SK-N-SH (cell line): Measurements from ENCODE around the gene ATP7B. TPM values are rescaled to one million over a fixed set of nuclear protein-coding genes. Genes with fewer than 3 reads are reported as not detected.

ENCODE experiments used
- CTCF ChIA-PET: fragments of 300-600, 350-600 bp; formaldehyde crosslinking; extraction: SDS; loops from one replicate; lab custom pipeline; 2021; lab: Yijun Ruan, JAX
- POLR2A ChIA-PET: fragments of 350-600 bp; sonication (Branson Sonifier 250); formaldehyde crosslinking; extraction: SDS; loops from one replicate; lab custom pipeline; 2020; ENCODE audit warnings: antibody characterized with exemption, inconsistent platforms; lab: Yijun Ruan, JAX
- DNase-seq: peaks from one replicate; pipeline ENCODE4 v3.0.0; 2012
- H2AFZ ChIP-seq: fragments of 200-600 bp; sonication (generic); 2 replicates; pipeline ENCODE4 v1.8.1; 2016; ENCODE audit warnings: antibody characterized with exemption, mild to moderate bottlenecking, low read depth
- H3F3A ChIP-seq: fragments of 200-600 bp; sonication (generic); replicated peaks from 2 replicates; pipeline ENCODE3; 2016; ENCODE audit warnings: antibody characterized with exemption, mild to moderate bottlenecking; ENCODE audit not compliant: insufficient read depth
- H3K27ac ChIP-seq, 2 experiments: fragments of 200-500 bp in 1 of 2; fragments of 200-600 bp in 1 of 2; sonication (Bioruptor generic) in 1 of 2; sonication (generic), shearing (Covaris generic) in 1 of 2; 2 replicates each; pipeline versions ENCODE4 v1.5.1 to v1.6.1; 2014 to 2016; ENCODE audit warnings: low read depth in 2 of 2, inconsistent platforms in 1 of 2, low read length in 1 of 2, mild to moderate bottlenecking in 1 of 2, mixed read lengths in 1 of 2
- H3K27me3 ChIP-seq: fragments of 200-600 bp; sonication (generic), shearing (Covaris generic); 2 replicates; pipeline ENCODE4 v1.6.1; 2016; ENCODE audit warnings: mixed run types; ENCODE audit not compliant: insufficient read depth
- H3K36me3 ChIP-seq, 2 experiments: fragments of 200-500 bp in 1 of 2; fragments of 200-600 bp in 1 of 2; sonication (Bioruptor generic) in 1 of 2; sonication (generic) in 1 of 2; replicated peaks in 1 of 2; 2 replicates each; pipeline versions ENCODE3 to v1.5.1; 2014 to 2016; ENCODE audit warnings: low read length in 1 of 2, mild to moderate bottlenecking in 1 of 2; ENCODE audit not compliant: insufficient read depth in 2 of 2, control insufficient read depth in 1 of 2
- H3K4me1 ChIP-seq, 2 experiments: fragments of 200-500 bp in 1 of 2; fragments of 200-600 bp in 1 of 2; sonication (Bioruptor generic) in 1 of 2; sonication (generic), shearing (Covaris generic) in 1 of 2; 2 replicates each; pipeline versions ENCODE4 v1.5.1 to v1.6.1; 2014 to 2016; ENCODE audit warnings: low read depth in 1 of 2, low read length in 1 of 2, mixed run types in 1 of 2; ENCODE audit not compliant: insufficient read depth in 2 of 2, control insufficient read depth in 1 of 2
- H3K4me2 ChIP-seq: fragments of 200-600 bp; sonication (generic), shearing (Covaris generic); 2 replicates; pipeline ENCODE4 v1.6.1; 2017; ENCODE audit warnings: mixed run types
- H3K4me3 ChIP-seq, 2 experiments: fragments of 200-500 bp in 1 of 2; fragments of 200-600 bp in 1 of 2; sonication (Bioruptor generic) in 1 of 2; sonication (generic), shearing (Covaris generic) in 1 of 2; 2 replicates each; pipeline versions ENCODE4 v1.5.1 to v1.8.1; 2014 to 2016; ENCODE audit warnings: low read depth in 2 of 2, inconsistent platforms in 1 of 2, low read length in 1 of 2, mild to moderate bottlenecking in 1 of 2, mixed read lengths in 1 of 2, moderate library complexity in 1 of 2
- H3K79me2 ChIP-seq: fragments of 200-600 bp; sonication (generic); 2 replicates; pipeline ENCODE4 v1.8.1; 2017; ENCODE audit warnings: mild to moderate bottlenecking; ENCODE audit not compliant: insufficient read depth
- H3K9ac ChIP-seq: fragments of 200-600 bp; sonication (generic); 2 replicates; pipeline ENCODE4 v1.6.1; 2017; ENCODE audit warnings: mixed run types
- H3K9me2 ChIP-seq: fragments of 200-600 bp; sonication (generic); 2 replicates; pipeline ENCODE4 v1.6.1; 2017; ENCODE audit warnings: mixed run types
- H3K9me3 ChIP-seq: fragments of 200-600 bp; sonication (generic); 2 replicates; pipeline ENCODE4 v1.6.1; 2017; ENCODE audit warnings: mixed run types, mild to moderate bottlenecking, moderate library complexity
- H4K20me1 ChIP-seq: fragments of 200-600 bp; sonication (generic); 2 replicates; pipeline ENCODE4 v1.6.1; 2017; ENCODE audit warnings: mild to moderate bottlenecking, mixed run types; ENCODE audit not compliant: insufficient read depth
- CHD2 ChIP-seq: fragments of 150-350 bp; IDR thresholded peaks from 2 replicates; pipeline ENCODE4 v1.6.1; 2018; ENCODE audit warnings: low read length; ENCODE audit not compliant: partially characterized antibody
- ELF1 ChIP-seq: IDR thresholded peaks from 2 replicates; pipeline ENCODE4 v1.4.0; 2012
- FOXJ3 ChIP-seq: sonication (generic); formaldehyde crosslinking; IDR thresholded peaks from 2 replicates; pipeline ENCODE4 v1.5.1; 2020; ENCODE audit warnings: mild to moderate bottlenecking, missing genetic modification reagents
- GATA2 ChIP-seq: sonication (generic); formaldehyde crosslinking; IDR thresholded peaks from 2 replicates; pipeline ENCODE4 v1.5.0; 2020; ENCODE audit warnings: mild to moderate bottlenecking, missing genetic modification reagents
- JUND ChIP-seq: IDR thresholded peaks from 2 replicates; pipeline ENCODE4 v1.4.0; 2012
- REST ChIP-seq: IDR thresholded peaks from 2 replicates; pipeline ENCODE4 v1.6.1; 2012; ENCODE audit warnings: mild to moderate bottlenecking, low read depth, low read length, moderate library complexity
- RFX5 ChIP-seq: IDR thresholded peaks from 2 replicates; pipeline ENCODE4 v1.6.1; 2012; ENCODE audit warnings: mild to moderate bottlenecking, improper control_type of control experiment, low read length
- RXRA ChIP-seq: IDR thresholded peaks from 2 replicates; pipeline ENCODE4 v1.4.0; 2012; ENCODE audit warnings: low read depth, mild to moderate bottlenecking, borderline replicate concordance
- SIN3A ChIP-seq: IDR thresholded peaks from 2 replicates; pipeline ENCODE4 v1.6.1; 2012; ENCODE audit warnings: low read depth, mild to moderate bottlenecking, low read length, moderate library complexity, borderline replicate concordance
- TAF1 ChIP-seq: IDR thresholded peaks from 2 replicates; pipeline ENCODE4 v1.6.1; 2012; ENCODE audit warnings: low read depth, mild to moderate bottlenecking, low read length, moderate library complexity, borderline replicate concordance
- TCF12 ChIP-seq: IDR thresholded peaks from 2 replicates; pipeline ENCODE4 v1.4.0; 2012
- WGBS: methylation state at CpG from one replicate; pipeline ENCODE4 v1.1.6; 2017; ENCODE audit warnings: low lambda C conversion rate; 5-methylcytosine and 5-hydroxymethylcytosine counted together
- polyA plus RNA-seq, 3 experiments: library from polyadenylated mRNA; depleted of rRNA; stranded (reverse); fragments of >200 nt; gene quantifications; 2 replicates each; pipeline ENCODE4 v1.2.3, GENCODE V29; 2012
- TF ChIP-seq, protein P1 (sequence below): IDR thresholded peaks from 2 replicates; pipeline ENCODE4; 2012

Gene ATP7B
- polyA plus RNA-seq, 1 of the 3 experiments (the other 2 are of a cell fraction): 4.4 TPM

GRCh38 chr13:52036037-52036436, 24.8 kb upstream of the ATP7B start:
- TF ChIP-seq, protein P1, sequence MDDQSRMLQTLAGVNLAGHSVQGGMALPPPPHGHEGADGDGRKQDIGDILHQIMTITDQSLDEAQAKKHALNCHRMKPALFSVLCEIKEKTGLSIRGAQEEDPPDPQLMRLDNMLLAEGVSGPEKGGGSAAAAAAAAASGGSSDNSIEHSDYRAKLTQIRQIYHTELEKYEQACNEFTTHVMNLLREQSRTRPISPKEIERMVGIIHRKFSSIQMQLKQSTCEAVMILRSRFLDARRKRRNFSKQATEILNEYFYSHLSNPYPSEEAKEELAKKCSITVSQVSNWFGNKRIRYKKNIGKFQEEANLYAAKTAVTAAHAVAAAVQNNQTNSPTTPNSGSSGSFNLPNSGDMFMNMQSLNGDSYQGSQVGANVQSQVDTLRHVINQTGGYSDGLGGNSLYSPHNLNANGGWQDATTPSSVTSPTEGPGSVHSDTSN: no peak
- TF ChIP-seq SIN3A (no peak), FOXJ3 (CRISPR knock-in tag) (no peak), TCF12 (no peak), RFX5 (no peak), ELF1 (no peak), TAF1 (no peak), GATA2 (CRISPR knock-in tag) (no peak), CHD2 (no peak), JUND (no peak), REST (no peak)
- no peak overlapping the region for H2AFZ ChIP-seq
- CTCF ChIA-PET: interaction anchor here (0.6 kb wide), 1 partner anchor 127 kb away, joined by 3 read pairs; no protein-coding TSS in a partner anchor

GRCh38 chr13:52034616-52035226, 23.5 kb upstream of the ATP7B start:
- CTCF ChIA-PET: interaction anchor here (0.6 to 0.9 kb wide), 2 partner anchors 33 to 93 kb away, joined by 3 to 4 read pairs; no protein-coding TSS in a partner anchor

More at GRCh38 chr13:52036037-52036436, 24.8 kb upstream of the ATP7B start:
- H3K27ac ChIP-seq: no peak overlapping the region
- H3K4me2 ChIP-seq: no peak overlapping the region
- WGBS: 90% methylated on average over 1 of the region's 1 CpG
- H3K27me3 ChIP-seq: no peaks in the 10 kb centered on the region
- no peak for DNase-seq
- H3K9me3 ChIP-seq: no peaks in the 10 kb centered on the region
- H3K4me3 ChIP-seq: no peak overlapping the region
- H4K20me1 ChIP-seq: no peaks in the 10 kb centered on the region
- no peaks in the 10 kb centered on the region for H3F3A ChIP-seq
- H3K9me2 ChIP-seq: no peaks in the 10 kb centered on the region
- no peaks in the 10 kb centered on the region for H3K79me2 ChIP-seq
- H3K9ac ChIP-seq: no peak overlapping the region
- POLR2A ChIA-PET: no interaction called here
- H3K36me3 ChIP-seq: no peaks in the 10 kb centered on the region
- H3K4me1 ChIP-seq: no peaks in the 10 kb centered on the region

More at GRCh38 chr13:52034616-52035226, 23.5 kb upstream of the ATP7B start:
- no peak overlapping the region for H2AFZ ChIP-seq
- no peak overlapping the region for H3K4me3 ChIP-seq
- 74% methylated on average over 5 of the region's 5 CpGs for WGBS
- no peaks in the 10 kb centered on the region for H4K20me1 ChIP-seq
- H3K9me3 ChIP-seq: no peaks in the 10 kb centered on the region
- H3K36me3 ChIP-seq: no peaks in the 10 kb centered on the region
- H3K79me2 ChIP-seq: no peaks in the 10 kb centered on the region
- TF ChIP-seq RXRA: no peak
- no peak for TF ChIP-seq REST
- H3K27me3 ChIP-seq: no peaks in the 10 kb centered on the region
- DNase-seq: no peak
- H3K4me1 ChIP-seq: no peaks in the 10 kb centered on the region
- H3K9ac ChIP-seq: no peak overlapping the region
- no peaks in the 10 kb centered on the region for H3F3A ChIP-seq
- H3K27ac ChIP-seq: no peak overlapping the region
- H3K9me2 ChIP-seq: no peaks in the 10 kb centered on the region
- POLR2A ChIA-PET: no interaction called here
- H3K4me2 ChIP-seq: no peak overlapping the region
